ENCODE results near the gene LINC00237.

- no peak for TF ChIP-seq EP300 (IDR thresholded peaks at IDR 0.05; ENCODE audit: borderline replicate concordance)
- TF ChIP-seq REST (IDR thresholded peaks at IDR 0.05; ENCODE audit: low read depth): no peak
- TF ChIP-seq YY1 (IDR thresholded peaks at IDR 0.05; ENCODE audit: low read depth): no peak
- TF ChIP-seq RAD21 (IDR thresholded peaks at IDR 0.05; ENCODE audit: low read depth): no peak
- no peak for TF ChIP-seq TCF12 (IDR thresholded peaks at IDR 0.05; ENCODE audit: low read depth)
Measured at GRCh38 chr20:21052241-21052640, 53.9 kb downstream of the LINC00237 start.
